Gastroesophageal sphincter (tissue), 4 donors: Measurements from ENCODE around the gene ACBD6. TPM values are rescaled to one million over a fixed set of nuclear protein-coding genes. Genes with fewer than 3 reads are reported as not detected.

Source experiments
- ATAC-seq: fragments of 150-250 bp; one replicate; pipeline ENCODE4 v1.9.1; 2016; ENCODE audit warnings: mild to moderate bottlenecking, moderate library complexity
- H3K27ac ChIP-seq, 4 donors: fragments of 200-600 bp; sonication (generic) in 3 of 4; 1 replicate in 3 of 4; 2 replicates in 1 of 4; pipeline ENCODE4 v1.5.1; 2016 to 2019
- H3K27me3 ChIP-seq: fragments of 200-600 bp; sonication (generic); one replicate; pipeline ENCODE4 v1.5.1; 2019
- H3K36me3 ChIP-seq, 2 donors: fragments of 200-600 bp; sonication (generic); one replicate each; pipeline ENCODE4 v1.5.1; 2019; ENCODE audit warnings: control low read depth in 1 of 2
- H3K4me1 ChIP-seq, 3 donors: fragments of 200-600 bp; sonication (generic); 1 replicate in 2 of 3; 2 replicates in 1 of 3; pipeline ENCODE4 v1.5.1; 2016 to 2019; ENCODE audit warnings: control low read depth in 2 of 3
- H3K4me3 ChIP-seq, 2 donors: fragments of 200-600 bp; sonication (generic); one replicate each; pipeline ENCODE4 v1.5.1; 2019; ENCODE audit warnings: mild to moderate bottlenecking in 1 of 2, moderate library complexity in 1 of 2
- H3K9me3 ChIP-seq, 3 donors: fragments of 200-600 bp; sonication (generic); one replicate each; pipeline ENCODE4 v1.5.1; 2017 to 2019; ENCODE audit warnings: control low read depth in 2 of 3
- CTCF ChIP-seq, 4 experiments: fragments of 200-600 bp in 2 of 4; fragments of 450-650 bp in 2 of 4; sonication (generic) in 1 of 4; IDR thresholded peaks; one replicate each; pipeline ENCODE4 v1.5.1; 2017 to 2019; ENCODE audit warnings: antibody characterized with exemption in 4 of 4, mild to moderate bottlenecking in 2 of 4, moderate library complexity in 2 of 4
- EP300 ChIP-seq: sonication (generic); formaldehyde crosslinking; IDR thresholded peaks from one replicate; pipeline ENCODE4 v1.6.1; 2017; ENCODE audit warnings: antibody characterized with exemption, mild to moderate bottlenecking
- POLR2A ChIP-seq, 2 donors: fragments of 450-650 bp; IDR thresholded peaks; one replicate each; pipeline ENCODE4 v1.6.1; 2017; ENCODE audit warnings: antibody characterized with exemption in 2 of 2, mild to moderate bottlenecking in 2 of 2, moderate library complexity in 1 of 2
- POLR2AphosphoS5 ChIP-seq: sonication (generic); formaldehyde crosslinking; IDR thresholded peaks from one replicate; pipeline ENCODE4 v1.6.1; 2017; ENCODE audit warnings: antibody characterized with exemption
- WGBS, 2 donors: methylation state at CpG; one replicate each; pipeline ENCODE4 v1.1.5; 2018; ENCODE audit warnings: low coverage in 1 of 2; 5-methylcytosine and 5-hydroxymethylcytosine counted together
- total RNA-seq, 4 donors: library from RNA; depleted of rRNA; stranded (reverse); fragments of >200 nt; gene quantifications; one replicate each; pipeline ENCODE4 v1.1.0, GENCODE V29; 2016

ACBD6 gene
- total RNA-seq, 4 donors from 2014 or later: 27.1 to 41.3 (median 39.7) TPM

GRCh38 chr1:180250499-180250770, 251.9 kb downstream of the ACBD6 start:
- Histone ChIP-seq H3K27me3 (peaks cover 66% of the 10 kb centered on the region), H3K4me1 (no peaks in the 10 kb centered on the region), H3K27ac (no peak overlapping the region), H3K4me3 (no peak overlapping the region), H3K9me3 (no peaks in the 10 kb centered on the region), H3K36me3 (no peaks in the 10 kb centered on the region)
- WGBS, 2 donors: no CpG with 5 or more reads among the region's 7 CpGs
- TF ChIP-seq EP300 (no peak), CTCF (IDR thresholded peaks at IDR 0.05) (no peak), POLR2A (IDR thresholded peaks at IDR 0.05) (no peak), POLR2AphosphoS5 (no peak)
- ATAC-seq: no peak

- Histone ChIP-seq H3K4me3 (no peak overlapping the region), H3K36me3 (no peaks in the 10 kb centered on the region), H3K27ac (no peak overlapping the region), H3K4me1 (no peaks in the 10 kb centered on the region), H3K9me3 (no peaks in the 10 kb centered on the region), H3K27me3 (peaks cover 66% of the 10 kb centered on the region)
- WGBS, 2 donors: 86 to 91% methylated on average over 3 to 7 of the region's 13 CpGs
- peak; percentile 20 for ATAC-seq
- TF ChIP-seq CTCF (IDR thresholded peaks at IDR 0.05): no peak
- TF ChIP-seq EP300: no peak
- no peak for TF ChIP-seq POLR2AphosphoS5
- no peak for TF ChIP-seq POLR2A (IDR thresholded peaks at IDR 0.05)
Measured at GRCh38 chr1:180249725-180250498, 252.5 kb downstream of the ACBD6 start.

GRCh38 chr1:180248731-180249681, 253.4 kb downstream of the ACBD6 start:
- TF ChIP-seq EP300 (no peak), POLR2AphosphoS5 (no peak), POLR2A (IDR thresholded peaks at IDR 0.05) (no peak), CTCF (IDR thresholded peaks at IDR 0.05) (no peak)
- no peak overlapping the region for H3K4me3 ChIP-seq
- no peaks in the 10 kb centered on the region for H3K9me3 ChIP-seq
- H3K4me1 ChIP-seq: no peaks in the 10 kb centered on the region
- H3K27me3 ChIP-seq: peaks cover 60% of the 10 kb centered on the region
- no peak overlapping the region for H3K27ac ChIP-seq
- 55 to 81% methylated on average over 7 to 8 of the region's 11 CpGs for WGBS, 2 donors
- no peak for ATAC-seq
- no peaks in the 10 kb centered on the region for H3K36me3 ChIP-seq

- Histone ChIP-seq H3K36me3 (no peaks in the 10 kb centered on the region), H3K4me1 (no peaks in the 10 kb centered on the region), H3K9me3 (no peaks in the 10 kb centered on the region), H3K27me3 (peaks cover 59% of the 10 kb centered on the region), H3K4me3 (no peak overlapping the region), H3K27ac (no peak overlapping the region)
- WGBS, 2 donors: no CpG with 5 or more reads among the region's 7 CpGs
- TF ChIP-seq POLR2AphosphoS5 (no peak), CTCF (IDR thresholded peaks at IDR 0.05) (no peak), EP300 (no peak), POLR2A (IDR thresholded peaks at IDR 0.05) (no peak)
- ATAC-seq: no peak
Measured at GRCh38 chr1:180248176-180248575, 254.2 kb downstream of the ACBD6 start.
